Measurements from ENCODE around the gene RGS5.
"Not testable (repeated sequence)": the region's sequence is repeated elsewhere in the genome, so short reads cannot be mapped to it uniquely, and the experiment has no call there.

The RGS5 gene

GRCh38 chr1:163202833-163203451 lies at the start of gene RGS5:
Gene RGS5 (minus strand): TSS chr1:163202916. CDS start chr1:163202835, 81 bp downstream.
- no peak for DNase-seq (ENCODE audit: low read depth in 3 of 3)

- DNase-seq (ENCODE audit: low read depth in 3 of 3): no peak
These were observed 47.8 kb upstream of the RGS5 start for GRCh38 chr1:163250382-163250974.

GRCh38 chr1:163248064-163248463 lies 45.3 kb upstream of the RGS5 start:
- no peak for DNase-seq (ENCODE audit: low read depth in 3 of 3)

- DNase-seq (ENCODE audit: low read depth in 3 of 3): not testable (repeated sequence)
These were observed 41.9 kb upstream of the RGS5 start for GRCh38 chr1:163244648-163245047.

- no peak for DNase-seq (ENCODE audit: low read depth in 3 of 3)
These were observed 39.0 kb upstream of the RGS5 start for GRCh38 chr1:163241746-163242145.

- DNase-seq (ENCODE audit: low read depth in 3 of 3): no peak
These were observed 38.0 kb upstream of the RGS5 start for GRCh38 chr1:163240705-163241104.

GRCh38 chr1:163233643-163234042 lies 30.9 kb upstream of the RGS5 start:
- DNase-seq (ENCODE audit: low read depth in 3 of 3): not testable (repeated sequence)

GRCh38 chr1:163231385-163231784 lies 28.7 kb upstream of the RGS5 start:
- no peak for DNase-seq (ENCODE audit: low read depth in 3 of 3)

GRCh38 chr1:163230827-163231226 lies 28.1 kb upstream of the RGS5 start:
- DNase-seq (ENCODE audit: low read depth in 3 of 3): no peak

GRCh38 chr1:163228271-163228670 lies 25.6 kb upstream of the RGS5 start:
- not testable (repeated sequence) for DNase-seq (ENCODE audit: low read depth in 3 of 3)

- DNase-seq (ENCODE audit: low read depth in 3 of 3): no peak
These were observed 24.4 kb upstream of the RGS5 start for GRCh38 chr1:163227126-163227525.

GRCh38 chr1:163213626-163214025 lies 10.9 kb upstream of the RGS5 start:
- DNase-seq (ENCODE audit: low read depth in 3 of 3): no peak

- DNase-seq (ENCODE audit: low read depth in 3 of 3): no peak
These were observed 9.0 kb upstream of the RGS5 start for GRCh38 chr1:163211667-163212066.

GRCh38 chr1:163205513-163205912 lies 2.8 kb upstream of the RGS5 start:
- DNase-seq (ENCODE audit: low read depth in 3 of 3): no peak

GRCh38 chr1:163203561-163203960 lies 845 bp upstream of the RGS5 start:
- no peak for DNase-seq (ENCODE audit: low read depth in 3 of 3)

- DNase-seq (ENCODE audit: low read depth in 3 of 3): no peak
These were observed 810 bp downstream of the RGS5 start for GRCh38 chr1:163201906-163202305.

- DNase-seq (ENCODE audit: low read depth in 3 of 3): no peak
These were observed 5.7 kb downstream of the RGS5 start for GRCh38 chr1:163197022-163197421.

GRCh38 chr1:163196449-163196787 lies 6.3 kb downstream of the RGS5 start:
- no peak for DNase-seq (ENCODE audit: low read depth in 3 of 3)

GRCh38 chr1:163195728-163196448 lies 6.8 kb downstream of the RGS5 start:
- DNase-seq (ENCODE audit: low read depth in 3 of 3): no peak

GRCh38 chr1:163191301-163191700 lies 11.4 kb downstream of the RGS5 start:
- DNase-seq (ENCODE audit: low read depth in 3 of 3): no peak

- no peak for DNase-seq (ENCODE audit: low read depth in 3 of 3)
These were observed 13.8 kb downstream of the RGS5 start for GRCh38 chr1:163188947-163189346.

- no peak for DNase-seq (ENCODE audit: low read depth in 3 of 3)
These were observed 14.9 kb downstream of the RGS5 start for GRCh38 chr1:163187849-163188248.

- no peak for DNase-seq (ENCODE audit: low read depth in 3 of 3)
These were observed 15.9 kb downstream of the RGS5 start for GRCh38 chr1:163186862-163187261.
